Measurements from ENCODE around the gene POLR3H.
A peak's percentile ranks its signal among the peaks of the same experiment; 100 is the strongest.

POLR3H gene

DNA sequence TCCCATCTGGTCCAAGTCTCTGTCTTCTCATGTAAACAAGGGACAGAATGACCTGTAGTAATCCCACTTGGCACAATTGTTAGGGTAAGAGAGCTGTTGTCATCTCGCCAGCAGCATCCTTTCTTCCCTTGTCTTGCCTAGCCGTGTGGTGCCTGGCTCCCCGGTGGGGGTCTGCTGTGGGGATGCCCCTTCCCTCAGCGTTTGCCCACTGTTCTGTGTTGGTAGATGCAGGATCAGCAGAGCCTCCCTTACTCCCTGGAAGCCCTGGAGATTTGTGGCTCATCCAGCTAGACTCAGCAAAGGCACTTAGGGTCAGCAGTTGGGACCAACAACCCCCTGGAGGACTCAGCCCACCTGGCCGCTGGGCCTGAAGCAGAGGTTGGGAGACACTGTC lies 62.3 kb downstream of the POLR3H start:
- DNase-seq (ENCODE audit: low read depth) = no peak

DNA sequence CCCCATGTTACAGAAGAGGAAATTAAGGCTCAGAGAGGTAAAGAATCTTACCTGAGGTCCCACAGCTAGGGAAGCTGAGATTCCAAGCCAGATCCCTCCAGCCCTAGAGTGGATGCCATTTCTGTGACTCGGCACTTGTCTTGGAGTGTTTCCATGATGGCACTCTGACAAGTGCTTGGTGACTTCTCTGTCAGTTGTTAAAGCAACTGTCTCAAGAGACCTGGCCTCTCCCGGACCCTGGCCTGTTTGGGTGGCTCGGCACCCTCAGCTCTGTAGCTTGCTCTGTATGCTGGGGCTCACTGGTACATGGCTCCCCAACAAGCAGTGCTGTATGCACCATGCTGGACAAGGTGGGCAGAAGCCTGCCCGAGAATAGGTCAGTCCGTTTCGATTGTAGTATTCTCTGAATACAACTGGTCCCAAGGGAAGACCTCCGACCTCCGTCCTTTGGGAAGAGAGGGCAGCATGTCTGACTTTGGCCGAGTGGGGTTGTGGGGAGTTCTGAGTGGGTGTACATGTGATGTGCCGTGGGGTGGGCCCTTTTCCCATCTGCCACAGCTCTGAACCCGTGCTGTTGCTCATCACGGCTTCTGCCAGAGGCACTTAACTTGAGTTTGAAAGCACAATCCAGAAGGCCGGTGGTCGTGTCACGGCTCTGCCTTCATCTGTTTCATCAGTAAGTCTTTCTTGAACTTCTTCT lies 63.0 kb downstream of the POLR3H start:
- DNase-seq (ENCODE audit: low read depth) = no peak

DNA sequence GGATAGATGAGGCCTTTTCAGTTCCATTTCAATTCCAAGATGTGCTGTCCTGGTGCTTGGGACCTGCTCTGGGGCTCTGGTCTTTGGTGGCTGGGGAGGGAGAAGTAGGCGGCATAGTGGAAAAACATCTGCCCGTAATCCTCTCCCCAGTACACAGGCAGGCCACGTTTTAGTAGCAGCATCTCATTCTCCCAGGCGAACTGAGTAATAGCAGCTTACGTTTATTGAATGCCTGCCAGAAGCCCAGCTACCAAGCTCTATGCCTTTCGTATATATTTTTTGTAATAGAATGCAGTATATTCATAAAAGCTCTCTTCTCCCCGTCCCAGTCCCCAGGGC lies 63.9 kb downstream of the POLR3H start:
- peak; percentile 85 for DNase-seq (ENCODE audit: low read depth)

DNA sequence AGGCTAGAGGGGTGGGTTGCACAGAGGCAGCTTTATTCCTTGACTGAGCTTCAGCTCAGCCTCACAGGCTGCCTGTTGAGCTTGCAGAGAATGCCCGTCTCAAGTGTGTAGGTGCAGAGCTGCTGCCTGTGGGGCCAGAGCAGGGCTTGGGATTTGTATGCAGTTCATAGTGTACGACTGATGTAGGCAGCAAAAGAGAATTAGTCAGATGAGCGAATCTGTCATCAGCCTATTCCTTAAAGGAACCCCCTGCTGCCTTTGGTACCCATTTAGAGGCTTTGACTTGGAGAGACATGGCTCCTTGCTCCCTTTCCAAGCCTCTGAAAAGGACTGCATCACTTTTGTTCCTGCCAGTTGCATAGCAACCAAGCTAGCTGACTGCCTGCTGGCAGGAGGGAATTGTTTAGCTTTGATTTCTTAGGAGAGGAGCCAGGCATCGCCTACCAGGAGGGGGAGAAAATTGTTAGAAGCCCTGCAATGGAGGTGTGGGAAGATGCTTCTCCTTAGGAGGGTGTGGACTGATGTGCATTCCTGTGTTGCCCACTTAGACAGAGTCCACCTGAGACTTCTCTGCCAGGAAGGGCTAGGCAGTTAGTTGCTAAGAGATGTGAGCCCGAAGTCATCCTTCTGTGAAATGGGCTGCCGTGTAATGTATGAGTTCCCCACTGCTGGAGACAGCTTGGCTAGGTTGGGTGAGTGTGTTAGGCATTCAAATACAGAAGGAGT lies 64.4 kb downstream of the POLR3H start:
- peak; percentile 81 for DNase-seq (ENCODE audit: low read depth)

DNA sequence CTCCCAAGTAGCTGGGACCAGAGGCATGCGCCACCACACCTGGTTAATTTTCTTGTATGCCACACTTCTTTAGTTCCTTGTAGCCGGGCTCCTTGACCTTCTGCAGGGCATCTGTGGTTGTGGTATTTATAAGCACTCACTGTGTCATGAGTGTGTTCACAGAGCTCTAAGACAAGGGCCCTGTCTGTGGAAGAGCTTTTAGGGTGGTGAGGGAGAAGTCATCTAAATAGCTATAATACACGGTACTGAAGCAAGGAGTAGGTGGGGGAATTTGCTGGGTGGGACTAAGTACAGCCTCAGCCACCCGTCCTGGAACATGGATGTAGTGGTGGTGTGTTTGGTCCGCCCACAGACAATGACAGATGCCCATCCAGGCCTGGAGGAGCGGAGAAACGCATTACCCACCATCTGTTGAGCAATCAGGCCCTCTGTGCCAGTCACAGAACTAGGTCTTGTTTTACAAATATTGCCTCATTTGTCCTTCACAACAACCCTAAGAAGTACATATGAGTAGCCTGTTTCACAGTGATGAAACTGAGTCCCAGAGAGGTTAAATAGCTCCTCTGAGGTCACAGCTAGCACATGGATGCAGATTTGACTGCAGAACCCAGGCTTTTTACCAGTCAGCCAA lies 65.3 kb downstream of the POLR3H start:
- DNase-seq (ENCODE audit: low read depth) = peak; percentile 83

DNA sequence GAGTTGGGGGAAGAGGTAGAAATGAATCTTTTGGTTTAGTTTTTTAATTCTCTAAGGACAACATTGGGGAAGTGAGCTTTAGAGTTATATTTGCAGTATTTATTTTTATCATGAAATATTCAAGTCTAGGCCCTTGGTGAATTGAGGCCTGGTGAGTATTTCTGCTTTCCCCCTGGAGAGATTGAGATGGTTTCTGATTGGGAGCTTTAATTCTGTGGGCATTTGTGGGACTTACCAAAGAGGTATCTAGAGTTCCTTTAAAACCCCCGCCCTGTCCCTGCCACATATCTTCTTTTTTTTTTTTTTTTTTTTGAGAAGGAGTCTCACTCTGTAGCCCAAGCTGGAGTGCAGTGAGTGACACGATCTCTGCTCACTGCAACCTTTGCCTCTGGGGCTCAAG lies 65.8 kb downstream of the POLR3H start:
- DNase-seq (ENCODE audit: low read depth) = no peak

Measured in fibroblast of the conjunctiva (primary cell).